ENCODE measurements around the gene CAPN13.

Gene CAPN13

DNA sequence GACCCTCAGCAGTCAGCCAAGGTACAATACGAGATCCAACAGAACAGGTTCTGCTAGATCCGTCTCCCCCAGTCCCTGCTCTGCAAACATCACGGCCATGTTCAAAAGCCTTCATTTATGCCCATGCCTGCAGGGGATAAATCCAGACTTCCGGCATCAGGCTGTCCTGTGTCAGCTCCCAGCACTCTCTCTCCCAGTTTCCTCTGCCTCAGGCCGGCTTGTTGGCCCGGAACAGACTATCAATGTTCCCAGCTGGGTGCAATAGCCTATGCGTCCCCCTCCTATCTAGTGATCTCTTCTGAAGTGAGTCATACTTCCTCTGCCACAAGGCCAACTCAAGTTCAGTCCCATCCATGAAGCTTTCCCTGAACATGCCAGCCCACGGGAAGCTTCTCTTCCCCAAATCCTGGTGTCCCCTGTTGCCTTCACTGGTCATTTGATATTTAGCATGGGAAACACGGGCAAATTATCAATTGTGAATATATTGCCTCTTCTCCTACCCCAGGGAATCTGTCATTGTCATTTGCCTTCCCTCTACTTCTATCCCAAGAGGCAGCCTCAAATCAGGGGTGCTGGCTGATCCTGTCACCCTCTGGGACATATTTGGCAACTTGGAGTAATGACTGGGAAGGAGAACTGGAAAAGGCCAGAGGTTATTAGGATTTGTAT is 51.1 kb downstream of the CAPN13 start:
- DNase-seq (ENCODE audit: extremely low read depth, low read depth) = no peak

DNA sequence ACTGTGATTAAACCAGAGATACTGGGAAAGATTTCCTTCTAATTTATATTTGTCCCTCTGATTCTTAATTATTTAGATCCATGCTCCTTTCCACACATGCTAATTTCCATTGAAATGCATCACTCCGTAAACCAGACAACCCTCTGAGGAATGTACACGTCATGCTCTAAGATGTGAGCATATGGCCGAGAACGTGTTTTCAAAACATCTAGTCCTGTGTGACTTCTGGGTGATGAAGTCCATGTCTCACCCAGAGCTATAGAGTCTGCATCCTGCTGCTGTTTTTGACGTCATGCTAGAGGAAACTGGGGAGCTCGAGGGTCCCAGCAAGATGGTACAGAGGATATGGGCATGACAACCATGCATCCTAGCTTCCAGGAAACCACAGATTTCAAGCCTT is 53.6 kb downstream of the CAPN13 start:
- no peak for TF ChIP-seq CTCF (IDR thresholded peaks at IDR 0.05; ENCODE audit: low read depth, low read length)
- DNase-seq (ENCODE audit: extremely low read depth, low read depth) = no peak

More for the DNA sequence above, 51.1 kb downstream of the CAPN13 start:
- no peak for TF ChIP-seq CTCF (IDR thresholded peaks at IDR 0.05; ENCODE audit: low read depth, low read length)

DNA sequence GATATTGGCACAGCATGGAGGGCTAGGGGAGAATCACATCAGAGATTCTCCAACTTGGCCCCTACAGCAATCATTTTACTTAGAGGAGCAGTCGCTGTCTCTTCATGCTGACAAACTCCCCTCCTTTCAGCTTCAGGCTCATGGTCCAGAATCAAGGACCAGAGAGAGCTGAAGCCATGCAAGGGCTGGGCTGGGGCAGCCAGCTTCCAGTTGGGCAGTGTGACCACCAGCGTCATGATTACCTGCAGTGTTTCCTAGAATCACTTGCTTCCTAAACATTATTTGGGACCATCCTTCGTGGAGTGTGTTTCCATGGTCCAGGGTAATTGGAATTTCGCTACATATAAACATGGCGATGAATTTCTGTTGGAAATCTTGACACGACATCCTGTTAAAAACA is 54.4 kb downstream of the CAPN13 start:
- no peak for TF ChIP-seq CTCF (IDR thresholded peaks at IDR 0.05; ENCODE audit: low read depth, low read length)
- no peak for DNase-seq (ENCODE audit: extremely low read depth, low read depth)

DNA sequence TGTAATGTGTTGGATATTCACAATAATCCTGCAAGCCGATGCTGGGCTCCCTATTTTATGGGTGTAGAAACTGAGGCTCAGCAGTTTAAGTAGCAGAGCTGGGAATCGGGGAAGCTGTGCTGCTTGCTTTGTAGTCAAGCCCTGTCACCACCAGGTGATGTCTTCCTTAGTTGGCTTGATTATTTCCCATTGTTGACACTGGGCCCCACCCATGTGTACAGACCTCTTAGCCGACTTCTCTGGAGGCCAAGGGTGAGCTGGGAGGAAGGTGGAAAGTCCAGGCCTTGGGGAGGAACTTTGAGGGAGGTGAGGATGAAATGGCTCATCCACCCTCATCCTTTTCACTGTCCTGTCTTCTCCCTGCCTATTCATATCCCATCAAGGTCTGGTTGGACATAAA is 60.0 kb downstream of the CAPN13 start:
- no peak for TF ChIP-seq CTCF (IDR thresholded peaks at IDR 0.05; ENCODE audit: low read depth, low read length)

GRCh38 chr2:30744823-30745222 is 62.4 kb downstream of the CAPN13 start:
- no peak for DNase-seq (ENCODE audit: extremely low read depth, low read depth)
- TF ChIP-seq CTCF (IDR thresholded peaks at IDR 0.05; ENCODE audit: low read depth, low read length) = no peak

More for the DNA sequence above, 60.0 kb downstream of the CAPN13 start:
- DNase-seq (ENCODE audit: extremely low read depth, low read depth) = no peak

DNA sequence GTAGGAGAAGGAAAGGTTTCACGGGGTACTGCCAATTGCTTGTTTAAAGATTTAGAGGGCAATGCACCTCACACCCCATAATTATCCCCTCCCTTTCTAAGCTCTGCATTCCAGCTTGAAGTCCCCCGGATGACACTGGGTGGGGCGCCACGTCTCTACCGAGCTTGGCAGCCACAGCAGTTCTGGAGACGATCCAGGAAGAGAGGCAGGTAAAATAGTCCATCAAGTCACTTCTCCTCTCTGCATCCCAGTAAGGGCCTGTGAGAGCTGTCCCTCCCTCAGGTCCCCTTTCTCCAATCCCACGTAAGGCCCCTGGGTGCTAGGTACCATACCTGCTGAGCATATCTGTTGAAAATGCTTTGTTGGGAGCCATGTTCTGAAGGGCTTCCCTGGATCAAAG is 65.7 kb downstream of the CAPN13 start:
- DNase-seq (ENCODE audit: extremely low read depth, low read depth) = no peak
- TF ChIP-seq CTCF (IDR thresholded peaks at IDR 0.05; ENCODE audit: low read depth, low read length) = no peak

GRCh38 chr2:30738141-30738911 is 68.9 kb downstream of the CAPN13 start:
- TF ChIP-seq CTCF (IDR thresholded peaks at IDR 0.05; ENCODE audit: low read depth, low read length) = no peak
- DNase-seq (ENCODE audit: extremely low read depth, low read depth) = no peak
